Glomerular visceral epithelial cell (primary cell): ENCODE measurements around the gene SH3PXD2A.

Experiments
- DNase-seq: peaks from one replicate; pipeline ENCODE4 v3.0.0-alpha.2; 2016; ENCODE audit errors: extremely low spot score

SH3PXD2A gene

DNA sequence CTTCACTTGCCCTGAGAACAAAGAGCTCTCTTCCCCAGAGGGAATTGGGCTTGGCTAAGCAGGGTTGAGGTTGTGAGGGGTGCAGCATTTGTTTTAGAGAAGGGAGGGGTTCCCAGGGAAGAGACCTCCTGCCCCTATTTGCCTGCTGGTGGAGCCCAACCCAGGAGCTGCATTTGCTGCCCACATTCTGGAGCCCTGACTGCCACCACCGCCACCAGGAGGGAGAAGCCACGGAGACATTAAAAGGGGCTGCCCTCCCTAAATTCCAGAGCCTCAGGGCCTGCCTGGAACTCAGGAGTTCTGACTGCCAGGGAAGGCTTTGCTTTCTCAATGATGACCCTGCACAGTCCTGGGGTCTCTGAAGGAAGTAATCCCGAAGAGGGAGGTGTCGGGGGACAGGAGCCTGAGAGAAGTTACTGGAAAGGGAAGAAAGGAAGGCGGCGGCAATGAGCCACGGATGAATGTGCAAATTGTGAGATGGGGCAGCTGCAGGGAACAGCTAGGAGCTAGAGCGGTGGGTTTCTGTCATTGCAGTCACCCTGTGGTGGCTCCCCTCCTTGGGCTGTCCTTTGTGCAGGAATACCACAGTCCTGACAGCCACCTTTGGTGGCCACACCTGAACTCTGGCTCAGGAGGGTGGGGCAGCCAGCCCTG is 310.6 kb downstream of the SH3PXD2A start:
- no peak for DNase-seq
